Left ventricle myocardium inferior (tissue), 1 donor: ENCODE measurements around the gene NXF2. TPM values are rescaled to one million over a fixed set of nuclear protein-coding genes. Genes with fewer than 3 reads are reported as not detected.

Experiments
- DNase-seq: peaks from one replicate; pipeline ENCODE4 v3.0.0-alpha.2; 2020
- H3K27ac ChIP-seq: fragments of 200-600 bp; replicated peaks from 2 replicates; pipeline ENCODE4 v1.8.0; 2021
- H3K27me3 ChIP-seq: fragments of 200-600 bp; 2 replicates; pipeline ENCODE4 v1.8.0; 2021; ENCODE audit warnings: low read depth
- H3K36me3 ChIP-seq: fragments of 200-600 bp; 2 replicates; pipeline ENCODE4 v1.8.0; 2021
- H3K4me1 ChIP-seq: fragments of 200-600 bp; 2 replicates; pipeline ENCODE4 v1.8.0; 2021
- H3K4me3 ChIP-seq: fragments of 200-600 bp; 2 replicates; pipeline ENCODE4 v1.8.0; 2021; ENCODE audit warnings: mild to moderate bottlenecking, moderate library complexity
- H3K9me3 ChIP-seq: fragments of 200-600 bp; replicated peaks from 2 replicates; pipeline ENCODE4 v1.8.0; 2021
- CTCF ChIP-seq: fragments of 200-600 bp; IDR thresholded peaks from 2 replicates; pipeline ENCODE4 v1.8.0; 2021; ENCODE audit warnings: antibody characterized with exemption, mild to moderate bottlenecking, borderline replicate concordance
- intact Hi-C: fragments of 100-400 bp; cut with micrococcal nuclease; formaldehyde crosslinking; loops from one replicate; pipeline ENCODE4 v1.11.0; 2022
- total RNA-seq: library from RNA; stranded (reverse); fragmentation: NEBNext Ultra II Directional; extraction: Animal tissue kit (Norgen Biotek cat#: 25700); gene quantifications from one replicate; pipeline ENCODE4 v1.2.1, GENCODE V29; 2021
- donor health status: DM: no; HTN: yes; CAD: no; lungs with severe emphysema.

NXF2 gene
- total RNA-seq, 1 donor from 2014 or later, result not detected

DNA sequence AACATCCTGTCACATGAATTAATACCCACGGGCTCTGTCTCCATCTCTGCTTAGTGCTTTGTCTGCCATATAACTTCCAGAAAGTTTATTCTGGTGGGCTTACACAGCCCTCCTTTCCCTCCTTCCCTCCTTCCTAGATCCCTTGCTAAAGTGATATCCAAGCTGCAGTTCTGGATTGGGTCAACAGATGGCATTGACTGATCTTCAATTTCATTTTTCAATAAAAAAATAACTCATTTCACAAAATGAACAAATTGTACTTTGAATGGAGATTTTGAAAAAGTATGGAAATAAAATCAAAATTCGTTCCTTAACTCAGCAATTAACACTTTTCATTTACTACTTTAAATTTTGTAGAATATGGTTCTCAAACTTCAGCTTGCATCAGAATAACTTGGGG lies 94.9 kb downstream of the NXF2 start:
- Histone ChIP-seq H3K4me1 (no peaks in the 10 kb centered on the region), H3K4me3 (no peak overlapping the region), H3K9me3 (no peaks in the 10 kb centered on the region), H3K36me3 (no peaks in the 10 kb centered on the region), H3K27me3 (no peaks in the 10 kb centered on the region), H3K27ac (no peak overlapping the region)
- intact Hi-C loops, result no loop called here
- peak; percentile 28 for TF ChIP-seq CTCF
- DNase-seq, result no peak

DNA sequence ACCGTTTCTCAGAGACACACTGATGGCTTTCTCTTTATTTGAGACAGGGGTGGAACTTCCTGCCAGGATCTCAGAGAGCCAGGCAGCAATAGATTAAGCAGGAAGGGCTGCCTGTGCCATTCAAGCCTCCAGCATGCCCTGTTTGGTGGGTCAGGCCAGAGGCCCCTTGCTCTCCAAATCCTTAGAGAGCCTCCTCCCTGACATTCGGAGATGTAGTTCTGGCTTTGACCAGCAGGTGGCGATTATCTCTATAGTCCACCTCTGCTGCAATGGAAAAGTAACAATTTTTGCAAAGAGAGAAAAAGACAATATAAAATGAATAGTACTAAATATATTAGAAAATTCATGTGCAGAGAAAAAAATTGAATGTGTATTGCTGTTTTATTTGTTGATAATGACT lies 98.9 kb downstream of the NXF2 start:
- no peaks in the 10 kb centered on the region for H3K9me3 ChIP-seq
- H3K4me1 ChIP-seq, result no peaks in the 10 kb centered on the region
- H3K27ac ChIP-seq, result no peak overlapping the region
- peak; percentile 72 for TF ChIP-seq CTCF
- intact Hi-C loops, result no loop called here
- DNase-seq, result peak; percentile 17
- H3K4me3 ChIP-seq, result no peak overlapping the region
- H3K27me3 ChIP-seq, result no peaks in the 10 kb centered on the region
- H3K36me3 ChIP-seq, result no peaks in the 10 kb centered on the region

Other genes starting within 250 kb of the NXF2 start
- gene TCEAL2, start 121.5 kb upstream of the NXF2 start, total RNA-seq, result 0.47 TPM
- gene TCEAL6, start 104.7 kb upstream of the NXF2 start, total RNA-seq, result not detected
- gene BEX5, start 91.2 kb upstream of the NXF2 start, total RNA-seq, result 0.99 TPM
- not detected for gene TCP11X1, start 31.9 kb upstream of the NXF2 start, total RNA-seq
- not detected for gene NXF2B, start 192.8 kb downstream of the NXF2 start, total RNA-seq
- gene TCP11X2, start 224.6 kb downstream of the NXF2 start, total RNA-seq, result not detected